H1 (cell line): Measurements from ENCODE around the gene CPA1. TPM values are rescaled to one million over a fixed set of nuclear protein-coding genes. Genes with fewer than 3 reads are reported as not detected.

Source experiments
- CTCF ChIA-PET: fragments of 300-600 bp; sonication (Branson Sonifier 250); formaldehyde crosslinking; loops from one replicate; lab custom pipeline; 2021; ENCODE audit not compliant: partially characterized antibody; lab: Charles Lee
- POLR2A ChIA-PET: fragments of 300-600 bp; sonication (Branson Sonifier 250); formaldehyde crosslinking; loops from one replicate; lab custom pipeline; 2021; ENCODE audit warnings: inconsistent platforms; ENCODE audit not compliant: partially characterized antibody; lab: Charles Lee
- DNase-seq, 2 experiments: peaks; one replicate each; pipeline versions ENCODE4 v3.0.0 to v3.0.0-alpha.2; 2010 to 2022; ENCODE audit warnings: low spot score in 2 of 2, low read depth in 1 of 2, mixed read lengths in 1 of 2
- FAIRE-seq: peaks from 2 replicates; lab custom pipeline; 2011; peaks lifted over from hg19 to GRCh38; lab: Jason Lieb, UNC
- H2AFZ ChIP-seq: 2 replicates; pipeline ENCODE4 v1.8.1; 2012; ENCODE audit warnings: low read length, inconsistent platforms
- H2AK5ac ChIP-seq: 2 replicates; pipeline ENCODE4 v1.6.1; 2013; ENCODE audit warnings: low read depth, low read length
- H2BK120ac ChIP-seq: replicated peaks from 2 replicates; pipeline ENCODE3; 2013; ENCODE audit warnings: low read depth, low read length, inconsistent platforms
- H2BK12ac ChIP-seq: 2 replicates; pipeline ENCODE4 v1.6.1; 2013; ENCODE audit warnings: low read depth, low read length
- H2BK15ac ChIP-seq: 2 replicates; pipeline ENCODE4 v1.6.1; 2013; ENCODE audit warnings: low read length
- H2BK20ac ChIP-seq: 2 replicates; pipeline ENCODE4 v1.6.1; 2013; ENCODE audit warnings: low read length
- H2BK5ac ChIP-seq: 2 replicates; pipeline ENCODE4 v1.6.1; 2013; ENCODE audit warnings: low read depth, low read length
- H3K14ac ChIP-seq: 2 replicates; pipeline ENCODE4 v1.6.1; 2013; ENCODE audit warnings: inconsistent platforms; ENCODE audit not compliant: insufficient read length
- H3K18ac ChIP-seq: 2 replicates; pipeline ENCODE4 v1.6.1; 2013; ENCODE audit warnings: low read length; ENCODE audit errors: extremely low read depth
- H3K23ac ChIP-seq: 2 replicates; pipeline ENCODE4 v1.6.1; 2013; ENCODE audit warnings: inconsistent platforms; ENCODE audit not compliant: insufficient read length
- H3K23me2 ChIP-seq: 2 replicates; pipeline ENCODE4 v1.6.1; 2013; ENCODE audit warnings: low read depth, low read length
- H3K27ac ChIP-seq: 2 replicates; pipeline ENCODE4 v1.6.1; 2011; ENCODE audit warnings: low read depth, low read length, inconsistent platforms
- H3K27me3 ChIP-seq, 4 experiments: replicated peaks in 1 of 4; 1 replicate in 1 of 4; 2 replicates in 3 of 4; pipeline versions ENCODE4 v1.6.1 to v1.8.1; 2011 to 2013; ENCODE audit warnings: low read length in 3 of 4, mild to moderate bottlenecking in 3 of 4, inconsistent platforms in 2 of 4, mixed read lengths in 2 of 4, moderate library complexity in 1 of 4; ENCODE audit not compliant: control insufficient read depth in 3 of 4, insufficient read depth in 3 of 4; ENCODE audit errors: extremely low read depth in 1 of 4
- H3K36me3 ChIP-seq, 4 experiments: 2 replicates each; pipeline versions ENCODE4 v1.6.1 to v1.8.1; 2011 to 2013; ENCODE audit warnings: mild to moderate bottlenecking in 4 of 4, low read length in 3 of 4, moderate library complexity in 2 of 4, control low read depth in 1 of 4, inconsistent platforms in 1 of 4; ENCODE audit not compliant: insufficient read depth in 4 of 4, control insufficient read depth in 2 of 4
- H3K4ac ChIP-seq: replicated peaks from 2 replicates; pipeline ENCODE3; 2013; ENCODE audit warnings: low read length, low read depth, mixed read lengths, inconsistent platforms; ENCODE audit not compliant: insufficient read length
- H3K4me1 ChIP-seq, 4 experiments: replicated peaks in 1 of 4; 1 replicate in 1 of 4; 2 replicates in 3 of 4; pipeline versions ENCODE4 v1.6.1 to v1.8.1; 2011 to 2013; ENCODE audit warnings: low read length in 3 of 4, inconsistent platforms in 2 of 4, mixed read lengths in 1 of 4; ENCODE audit not compliant: insufficient read depth in 4 of 4, control insufficient read depth in 3 of 4
- H3K4me2 ChIP-seq, 2 experiments: 2 replicates each; pipeline versions ENCODE4 v1.6.1 to v1.8.1; 2011 to 2013; ENCODE audit warnings: low read depth in 2 of 2, low read length in 2 of 2, control low read depth in 1 of 2, inconsistent platforms in 1 of 2, mild to moderate bottlenecking in 1 of 2; ENCODE audit not compliant: insufficient read depth in 1 of 2
- H3K4me3 ChIP-seq, 4 experiments: fragments of 200-600, 300-600 bp in 1 of 4; sonication (generic), shearing (Covaris generic), sonication (Bioruptor Twin) in 1 of 4; 2 replicates each; pipeline versions ENCODE4 v1.5.1 to v1.8.1; 2011 to 2016; ENCODE audit warnings: low read length in 4 of 4, low read depth in 3 of 4, control low read depth in 2 of 4, inconsistent platforms in 2 of 4, mild to moderate bottlenecking in 2 of 4, mixed read lengths in 1 of 4, moderate library complexity in 1 of 4; ENCODE audit not compliant: insufficient read depth in 2 of 4; ENCODE audit errors: extremely low read depth in 1 of 4
- H3K56ac ChIP-seq: replicated peaks from 2 replicates; pipeline ENCODE3; 2013; ENCODE audit warnings: low read depth, mild to moderate bottlenecking, mixed read lengths, low read length, inconsistent platforms; ENCODE audit not compliant: insufficient read length
- H3K79me1 ChIP-seq: 2 replicates; pipeline ENCODE4 v1.6.1; 2013; ENCODE audit warnings: low read depth, low read length, control low read depth
- H3K79me2 ChIP-seq, 2 experiments: 2 replicates each; pipeline versions ENCODE4 v1.6.1 to v1.8.1; 2012 to 2013; ENCODE audit warnings: low read length in 2 of 2, mild to moderate bottlenecking in 2 of 2, inconsistent platforms in 1 of 2; ENCODE audit not compliant: insufficient read depth in 2 of 2, control insufficient read depth in 1 of 2
- H3K9ac ChIP-seq, 4 experiments: replicated peaks in 1 of 4; 1 replicate in 1 of 4; 2 replicates in 3 of 4; pipeline versions ENCODE4 v1.6.1 to v1.8.1; 2011 to 2013; ENCODE audit warnings: low read depth in 3 of 4, low read length in 3 of 4, control low read depth in 2 of 4, mild to moderate bottlenecking in 2 of 4, moderate library complexity in 2 of 4, inconsistent platforms in 1 of 4; ENCODE audit errors: extremely low read depth in 1 of 4
- H3K9me3 ChIP-seq, 2 experiments: 2 replicates each; pipeline versions ENCODE4 v1.6.1 to v1.8.1; 2012 to 2013; ENCODE audit warnings: mild to moderate bottlenecking in 2 of 2, moderate library complexity in 2 of 2, control low read depth in 1 of 2, inconsistent platforms in 1 of 2, low read depth in 1 of 2, low read length in 1 of 2, mixed read lengths in 1 of 2; ENCODE audit not compliant: insufficient read depth in 2 of 2
- H4K20me1 ChIP-seq, 2 experiments: replicated peaks in 1 of 2; 2 replicates each; pipeline versions ENCODE3 to v1.8.1; 2011 to 2013; ENCODE audit warnings: inconsistent platforms in 2 of 2, low read length in 2 of 2, mild to moderate bottlenecking in 1 of 2; ENCODE audit not compliant: insufficient read depth in 2 of 2, control insufficient read depth in 1 of 2
- H4K5ac ChIP-seq: 2 replicates; pipeline ENCODE4 v1.6.1; 2013; ENCODE audit warnings: low read length, low read depth, mixed read lengths, inconsistent platforms; ENCODE audit not compliant: insufficient read length
- H4K8ac ChIP-seq: 2 replicates; pipeline ENCODE4 v1.8.0; 2013; ENCODE audit warnings: mild to moderate bottlenecking, moderate library complexity, low read length, inconsistent platforms; ENCODE audit not compliant: insufficient read depth; ENCODE audit errors: extremely low read depth
- H4K91ac ChIP-seq: replicated peaks from 2 replicates; pipeline ENCODE3; 2013; ENCODE audit warnings: low read length, mixed read lengths, inconsistent platforms; ENCODE audit not compliant: insufficient read length
- ASH2L ChIP-seq: fragments of 200-600, 300-600 bp; sonication (generic); IDR thresholded peaks from one replicate; pipeline ENCODE4 v1.7.1; 2017; ENCODE audit warnings: low read length
- GTF2F1 ChIP-seq: IDR thresholded peaks from 2 replicates; pipeline ENCODE4 v1.6.1; 2012; ENCODE audit warnings: low read depth, low read length, improper control_type of control experiment, borderline replicate concordance
- KDM1A ChIP-seq: fragments of 200-600, 300-600 bp; sonication (generic); IDR thresholded peaks from 2 replicates; pipeline ENCODE4 v1.7.1; 2016; ENCODE audit warnings: mild to moderate bottlenecking, low read length, borderline replicate concordance
- RBBP5 ChIP-seq: IDR thresholded peaks from 2 replicates; pipeline ENCODE4 v1.7.1; 2012; ENCODE audit warnings: low read depth, mild to moderate bottlenecking, inconsistent platforms, low read length, moderate library complexity, borderline replicate concordance
- WGBS, 2 experiments: shearing (Covaris generic) in 1 of 2; methylation state at CpG; one replicate each; pipeline versions ENCODE4 v1.1.6 to v1.1.7; 2013 to 2015; ENCODE audit warnings: low lambda C conversion rate in 2 of 2, mixed read lengths in 2 of 2, inconsistent platforms in 1 of 2, low coverage in 1 of 2, missing lambda C conversion rate in 1 of 2; ENCODE audit not compliant: insufficient replicate concordance in 2 of 2, insufficient coverage in 1 of 2, insufficient read length in 1 of 2; ENCODE audit errors: extremely low coverage in 1 of 2, missing lambda C conversion rate in 1 of 2; 5-methylcytosine and 5-hydroxymethylcytosine counted together
- polyA plus RNA-seq, 7 experiments: library from polyadenylated mRNA; depleted of rRNA in 3 of 7; stranded (reverse) in 5 of 7; unstranded in 2 of 7; fragments of >200 nt in 5 of 7; fragments of 200-250 nt in 2 of 7; gene quantifications; 1 replicate in 5 of 7; 2 replicates in 1 of 7; 4 replicates in 1 of 7; pipeline versions ENCODE4 v1.2.1 to v1.2.3, GENCODE V29; 2011 to 2013; ENCODE audit warnings: missing spikeins in 2 of 7, mixed read lengths in 2 of 7
- total RNA-seq: library from RNA; stranded (reverse); fragmentation: NEBNext Ultra II Directional; extraction: Animal tissue kit (Norgen Biotek cat#: 25700); gene quantifications from 2 replicates; pipeline ENCODE4 v1.2.1, GENCODE V29; 2021
- TF ChIP-seq, protein P1 (sequence below): IDR thresholded peaks from 2 replicates; pipeline ENCODE4 v1.6.1; 2012; ENCODE audit warnings: low read length, inconsistent platforms

Gene CPA1
- total and polyA plus RNA-seq, 2 of the 8 experiments (the other 6 are each of a cell fraction or from before 2014, with no cell fraction given): not detected

- DNase-seq (no peak), FAIRE-seq (no peak)
- Histone ChIP-seq H3K27ac (no peak overlapping the region), H3K4me1 (peaks cover 0 to 2% (median 0%) of the 10 kb centered on the region in 4 experiments; a peak in 1 of 7 replicates), H3K27me3 (no peaks in the 10 kb centered on the region; a peak in 1 of 7 replicates), H4K91ac (no peak overlapping the region), H3K14ac (no peak overlapping the region), H4K8ac (no peak overlapping the region), H3K36me3 (no peaks in the 10 kb centered on the region), H3K9ac (no peak overlapping the region), H3K79me2 (no peaks in the 10 kb centered on the region), H3K23ac (no peak overlapping the region), H4K20me1 (no peaks in the 10 kb centered on the region), H2BK5ac (no peak overlapping the region), H3K4me2 (no peak overlapping the region), H2BK15ac (no peak overlapping the region), H3K23me2 (no peaks in the 10 kb centered on the region; the same call in 1 of the 2 replicates), H3K18ac (no peak overlapping the region), H3K4me3 (no peak overlapping the region), H2BK12ac (no peak overlapping the region), H3K4ac (no peak overlapping the region), H2AK5ac (no peak overlapping the region), H2BK120ac (no peak overlapping the region), H3K79me1 (no peaks in the 10 kb centered on the region), H2AFZ (no peak overlapping the region), H3K9me3 (peaks cover 18% of the 10 kb centered on the region in 2 experiments), H4K5ac (no peak overlapping the region), H2BK20ac (no peak overlapping the region), H3K56ac (no peak overlapping the region)
- no peak for TF ChIP-seq KDM1A
- TF ChIP-seq, protein P1, sequence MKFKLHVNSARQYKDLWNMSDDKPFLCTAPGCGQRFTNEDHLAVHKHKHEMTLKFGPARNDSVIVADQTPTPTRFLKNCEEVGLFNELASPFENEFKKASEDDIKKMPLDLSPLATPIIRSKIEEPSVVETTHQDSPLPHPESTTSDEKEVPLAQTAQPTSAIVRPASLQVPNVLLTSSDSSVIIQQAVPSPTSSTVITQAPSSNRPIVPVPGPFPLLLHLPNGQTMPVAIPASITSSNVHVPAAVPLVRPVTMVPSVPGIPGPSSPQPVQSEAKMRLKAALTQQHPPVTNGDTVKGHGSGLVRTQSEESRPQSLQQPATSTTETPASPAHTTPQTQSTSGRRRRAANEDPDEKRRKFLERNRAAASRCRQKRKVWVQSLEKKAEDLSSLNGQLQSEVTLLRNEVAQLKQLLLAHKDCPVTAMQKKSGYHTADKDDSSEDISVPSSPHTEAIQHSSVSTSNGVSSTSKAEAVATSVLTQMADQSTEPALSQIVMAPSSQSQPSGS: no peak
- no peak for TF ChIP-seq RBBP5
- TF ChIP-seq GTF2F1: no peak
- no peak for TF ChIP-seq ASH2L
- ChIA-PET CTCF (interaction anchor here (5.7 kb wide), 1 partner anchor 12 kb away, joined by 59 read pairs; no protein-coding TSS in a partner anchor), POLR2A (no interaction called here)
- WGBS, 2 experiments: 91% methylated on average over 7 of the region's 7 CpGs; no CpG with 5 or more reads in 1 of the 2 experiments
Measured at GRCh38 chr7:130379019-130379418, 1.3 kb upstream of the CPA1 start.
